Loucy (cell line): Measurements from ENCODE around the gene POLRMT.

Source experiments
- EZH2phosphoT487 ChIP-seq: fragments of 200-600 bp; IDR thresholded peaks from 2 replicates; pipeline ENCODE4 v1.6.1; 2018; ENCODE audit warnings: antibody characterized with exemption, mild to moderate bottlenecking, moderate library complexity, borderline replicate concordance
- TF ChIP-seq, protein P1 (sequence below): fragments of 200-600 bp; sonication (generic); conservative IDR thresholded peaks from 2 replicates; pipeline ENCODE4 v1.5.1; 2014; ENCODE audit warnings: mild to moderate bottlenecking, antibody characterized with exemption, low read length

GRCh38 chr19:633786-634639 is 676 bp upstream of the POLRMT start:
- no peak for TF ChIP-seq EZH2phosphoT487
- TF ChIP-seq, protein P1, sequence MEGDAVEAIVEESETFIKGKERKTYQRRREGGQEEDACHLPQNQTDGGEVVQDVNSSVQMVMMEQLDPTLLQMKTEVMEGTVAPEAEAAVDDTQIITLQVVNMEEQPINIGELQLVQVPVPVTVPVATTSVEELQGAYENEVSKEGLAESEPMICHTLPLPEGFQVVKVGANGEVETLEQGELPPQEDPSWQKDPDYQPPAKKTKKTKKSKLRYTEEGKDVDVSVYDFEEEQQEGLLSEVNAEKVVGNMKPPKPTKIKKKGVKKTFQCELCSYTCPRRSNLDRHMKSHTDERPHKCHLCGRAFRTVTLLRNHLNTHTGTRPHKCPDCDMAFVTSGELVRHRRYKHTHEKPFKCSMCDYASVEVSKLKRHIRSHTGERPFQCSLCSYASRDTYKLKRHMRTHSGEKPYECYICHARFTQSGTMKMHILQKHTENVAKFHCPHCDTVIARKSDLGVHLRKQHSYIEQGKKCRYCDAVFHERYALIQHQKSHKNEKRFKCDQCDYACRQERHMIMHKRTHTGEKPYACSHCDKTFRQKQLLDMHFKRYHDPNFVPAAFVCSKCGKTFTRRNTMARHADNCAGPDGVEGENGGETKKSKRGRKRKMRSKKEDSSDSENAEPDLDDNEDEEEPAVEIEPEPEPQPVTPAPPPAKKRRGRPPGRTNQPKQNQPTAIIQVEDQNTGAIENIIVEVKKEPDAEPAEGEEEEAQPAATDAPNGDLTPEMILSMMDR = no peak
